Stimulated activated CD8-positive, alpha-beta memory T cell treated with anti-CD3 and anti-CD28 coated beads, Interleukin-7, amount 100 ng/mL, for 4 hours (primary cell): ENCODE data around the gene CEACAM20.
"Not testable (repeated sequence)": the region's sequence is repeated elsewhere in the genome, so short reads cannot be mapped to it uniquely, and the experiment has no call there.

Experiments
- DNase-seq, 2 donors: peaks; one replicate each; pipeline ENCODE4 v3.0.0-alpha.2; 2020; ENCODE audit warnings: low read depth in 2 of 2

CEACAM20 gene

DNA sequence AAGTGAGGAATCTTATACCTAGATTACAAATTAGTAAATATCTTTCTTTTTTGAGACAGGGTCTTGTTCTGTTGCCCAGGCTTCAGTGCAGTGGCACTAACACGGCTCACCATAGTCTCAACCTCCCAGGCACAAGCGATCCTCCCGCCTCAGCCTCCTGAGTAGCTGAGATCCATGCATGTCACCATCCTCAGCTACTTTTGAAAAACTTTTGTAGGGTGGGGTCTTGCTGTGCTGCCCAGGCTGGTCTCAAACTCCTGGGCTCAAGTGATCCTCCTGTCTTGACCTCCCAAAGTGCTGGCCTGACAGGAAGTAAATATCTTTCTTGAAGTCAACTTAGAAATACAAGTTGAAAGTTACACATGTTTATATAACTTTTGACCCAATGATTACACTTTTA is 20.0 kb upstream of the CEACAM20 start:
- no peak for DNase-seq

DNA sequence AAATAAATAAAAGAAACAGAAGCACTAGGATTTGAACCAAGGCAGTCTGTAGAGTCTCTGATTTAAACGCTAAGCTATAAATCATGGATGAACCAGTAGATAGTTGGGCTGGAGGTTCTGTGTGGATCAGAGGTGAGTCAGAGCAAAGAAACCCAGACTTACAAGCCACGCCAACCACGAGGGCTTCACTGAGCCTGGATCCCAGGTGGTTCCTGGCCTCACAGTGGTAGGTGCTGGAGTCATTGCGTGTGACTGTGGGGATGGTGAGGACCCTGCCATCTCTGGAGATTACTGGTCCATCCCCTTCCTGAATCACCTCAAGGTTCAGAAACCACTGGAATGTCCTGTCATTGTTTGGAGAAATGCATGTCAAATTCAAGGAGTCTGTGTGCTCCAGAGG is 19.3 kb upstream of the CEACAM20 start:
- DNase-seq = no peak

DNA sequence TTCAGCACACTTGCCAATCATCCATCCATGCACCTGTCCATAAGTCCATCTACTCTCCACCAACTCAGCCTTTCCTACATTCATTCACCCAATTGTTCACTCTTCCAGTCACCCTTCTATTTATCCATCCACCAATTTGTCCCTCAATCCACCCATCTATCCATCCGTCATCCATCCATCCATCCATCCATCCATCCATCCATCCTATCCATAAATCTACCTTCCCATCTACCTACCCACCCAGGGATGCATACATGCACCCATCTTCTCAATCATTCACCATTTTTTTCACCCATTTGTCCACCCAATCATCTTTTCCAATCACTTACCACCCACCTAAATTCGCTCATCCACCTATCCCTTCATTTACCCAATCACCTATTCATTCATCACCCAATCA is 14.6 kb upstream of the CEACAM20 start:
- no peak for DNase-seq

DNA sequence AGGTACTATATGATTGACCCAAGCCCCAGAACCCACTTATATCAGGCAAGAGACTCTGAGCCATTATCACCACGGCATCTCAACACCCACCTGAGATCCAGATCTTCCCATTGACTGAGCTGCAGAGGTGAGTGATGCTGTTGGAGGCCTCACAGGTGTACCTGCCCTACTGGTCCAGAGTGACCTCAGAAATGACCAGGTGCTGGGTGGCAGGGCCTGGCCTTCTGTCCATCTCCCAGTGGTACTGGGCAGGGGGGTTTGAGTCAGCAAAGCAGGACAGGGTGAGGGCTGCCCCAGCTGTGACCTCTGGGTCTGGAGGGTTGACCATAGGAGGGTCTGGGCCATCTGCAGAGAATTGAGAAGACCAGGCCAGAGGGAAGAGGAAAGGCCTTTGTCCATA is 13.2 kb upstream of the CEACAM20 start:
- no peak for DNase-seq

DNA sequence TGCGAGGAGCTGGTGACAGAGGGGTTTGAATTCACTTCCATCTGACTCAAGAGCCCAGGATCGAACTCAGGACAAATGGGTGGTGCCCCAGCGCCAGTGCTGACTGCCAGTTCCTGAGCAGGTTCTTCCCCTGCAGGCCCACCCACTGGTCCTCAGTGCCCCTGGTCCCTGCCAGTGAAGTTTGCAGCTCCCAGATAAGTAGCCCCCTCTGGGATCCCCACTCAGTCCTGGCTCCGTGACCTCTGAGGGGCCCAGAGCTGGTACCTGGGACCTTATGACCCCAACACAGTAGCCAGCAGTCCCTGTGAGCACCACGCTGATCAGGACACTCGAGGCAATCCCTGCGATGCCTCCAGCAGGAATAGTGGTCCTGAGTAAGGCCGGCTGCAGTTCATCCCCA is 11.3 kb upstream of the CEACAM20 start:
- DNase-seq = no peak

DNA sequence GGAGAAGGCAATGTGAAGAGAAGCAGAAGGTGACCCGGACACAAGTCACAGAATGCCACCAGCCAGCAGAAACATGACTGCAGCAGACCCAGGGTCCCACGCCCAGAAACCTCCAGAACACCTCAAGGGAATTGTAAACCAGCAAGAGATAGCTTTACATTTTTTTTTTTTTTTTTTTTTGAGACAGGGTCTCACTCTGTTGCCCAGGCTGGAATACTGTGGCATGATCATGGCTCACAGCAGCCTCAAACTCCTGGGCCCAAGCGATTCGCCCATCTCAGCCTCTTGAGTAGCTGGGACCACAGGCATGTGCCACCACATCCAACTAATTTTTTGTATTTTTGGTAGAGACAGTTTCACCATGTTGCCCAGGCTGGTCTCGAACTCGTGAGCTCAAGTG is 10.5 kb upstream of the CEACAM20 start:
- DNase-seq = no peak

DNA sequence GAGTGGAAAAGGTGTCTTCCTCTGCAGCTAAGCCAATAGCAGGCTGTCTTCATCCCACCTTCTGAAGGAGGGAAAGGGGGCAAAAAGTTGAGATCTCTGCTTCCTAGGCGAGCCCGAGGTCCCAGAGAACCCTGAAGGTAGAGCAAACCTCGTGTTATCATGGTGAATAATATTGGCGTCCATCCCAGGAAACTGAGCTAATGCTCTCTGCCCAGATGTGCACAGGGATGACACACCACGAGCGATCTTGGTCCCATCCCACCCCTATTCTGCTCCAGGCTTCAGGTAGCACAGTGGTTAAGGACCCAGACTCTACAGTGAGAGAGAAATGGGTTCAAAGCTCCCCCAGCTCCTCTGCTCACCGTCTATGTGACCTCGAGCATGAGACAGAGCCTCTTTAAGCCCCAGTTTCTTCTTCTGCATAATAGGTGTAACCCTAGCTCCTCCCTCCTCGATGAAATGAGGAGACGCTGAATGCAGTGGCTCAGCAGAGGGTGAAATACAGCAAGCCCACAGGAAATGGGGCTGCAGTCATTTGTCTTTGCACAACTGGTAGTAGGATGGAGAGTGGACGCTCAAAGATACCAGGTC is 9.9 kb upstream of the CEACAM20 start:
- DNase-seq = no peak

DNA sequence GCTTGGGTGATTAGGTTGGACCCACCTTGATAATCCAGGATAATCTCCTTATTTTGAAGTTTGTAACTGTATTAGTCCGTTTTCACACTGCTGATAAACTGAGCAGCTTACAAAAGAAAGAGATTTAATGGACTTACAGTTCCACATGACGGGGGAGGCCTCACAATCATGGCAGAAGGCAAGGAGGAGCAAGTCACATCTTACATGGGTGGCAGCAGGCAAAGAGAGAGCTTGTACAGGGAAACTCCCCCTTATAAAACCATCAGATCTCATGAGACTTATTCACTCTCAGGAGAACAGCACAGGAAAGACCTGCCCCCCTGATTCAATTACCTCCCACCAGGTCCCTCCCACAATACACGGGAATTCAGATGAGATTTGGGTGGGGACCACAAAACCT is 5.9 kb upstream of the CEACAM20 start:
- DNase-seq = not testable (repeated sequence)

DNA sequence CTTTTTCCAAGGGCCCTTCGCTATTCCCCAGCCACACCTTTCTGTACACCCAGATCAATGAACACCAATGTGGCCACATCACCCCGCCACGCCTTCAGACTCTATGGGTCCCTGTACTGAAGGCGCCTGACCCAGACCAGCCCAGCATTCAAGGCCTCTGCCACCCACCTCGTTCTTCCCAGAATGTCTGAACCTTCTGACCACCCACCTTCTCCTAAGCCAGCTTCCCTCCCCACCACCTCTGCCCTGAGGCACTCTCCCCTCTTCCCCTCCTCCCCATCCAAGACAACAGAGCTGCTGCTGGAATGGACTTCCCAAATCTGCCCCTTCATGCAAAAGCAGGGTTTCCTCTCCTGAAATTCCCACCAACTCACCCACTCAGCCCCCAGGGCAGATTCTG is 3.3 kb upstream of the CEACAM20 start:
- DNase-seq = no peak

DNA sequence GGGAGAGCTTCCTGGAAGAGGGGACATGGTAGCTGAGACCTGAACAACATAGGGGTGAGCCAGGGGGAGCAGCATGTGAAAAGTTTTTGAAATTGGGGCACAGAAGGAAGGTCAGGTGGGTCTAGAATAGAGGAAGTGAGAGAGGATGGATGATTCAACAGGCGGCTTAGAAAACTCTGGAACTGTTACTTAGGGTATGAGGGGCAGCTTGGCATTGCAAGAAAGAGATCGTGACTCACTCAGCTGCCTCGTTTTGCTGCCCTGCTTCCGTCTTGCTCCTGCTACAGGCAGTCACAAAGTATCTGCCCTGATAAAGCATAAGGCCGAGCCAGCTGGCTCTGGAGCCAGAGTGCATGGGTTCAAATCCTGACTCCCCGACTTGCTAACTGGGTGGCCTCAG is 1.3 kb upstream of the CEACAM20 start:
- no peak for DNase-seq

DNA sequence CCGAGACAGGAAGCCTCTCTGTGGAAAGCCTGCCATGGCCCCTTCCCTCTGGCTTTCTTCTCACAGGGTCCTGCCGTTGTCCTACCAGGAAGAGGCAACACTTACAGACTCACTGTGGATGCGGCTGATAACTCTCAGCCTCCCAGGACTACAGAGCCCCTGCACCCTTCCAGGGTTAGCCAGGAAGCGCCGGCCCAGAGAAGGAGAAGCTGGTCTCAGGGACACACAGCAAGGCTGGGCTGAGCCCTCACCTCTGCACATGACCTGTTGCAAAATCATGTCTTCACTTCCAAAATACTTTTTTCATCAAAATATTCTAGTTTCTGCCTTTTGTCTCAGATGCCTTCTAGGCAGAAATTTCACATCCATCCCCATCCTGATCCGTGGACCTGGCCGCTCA is 1.9 kb downstream of the CEACAM20 start:
- no peak for DNase-seq

DNA sequence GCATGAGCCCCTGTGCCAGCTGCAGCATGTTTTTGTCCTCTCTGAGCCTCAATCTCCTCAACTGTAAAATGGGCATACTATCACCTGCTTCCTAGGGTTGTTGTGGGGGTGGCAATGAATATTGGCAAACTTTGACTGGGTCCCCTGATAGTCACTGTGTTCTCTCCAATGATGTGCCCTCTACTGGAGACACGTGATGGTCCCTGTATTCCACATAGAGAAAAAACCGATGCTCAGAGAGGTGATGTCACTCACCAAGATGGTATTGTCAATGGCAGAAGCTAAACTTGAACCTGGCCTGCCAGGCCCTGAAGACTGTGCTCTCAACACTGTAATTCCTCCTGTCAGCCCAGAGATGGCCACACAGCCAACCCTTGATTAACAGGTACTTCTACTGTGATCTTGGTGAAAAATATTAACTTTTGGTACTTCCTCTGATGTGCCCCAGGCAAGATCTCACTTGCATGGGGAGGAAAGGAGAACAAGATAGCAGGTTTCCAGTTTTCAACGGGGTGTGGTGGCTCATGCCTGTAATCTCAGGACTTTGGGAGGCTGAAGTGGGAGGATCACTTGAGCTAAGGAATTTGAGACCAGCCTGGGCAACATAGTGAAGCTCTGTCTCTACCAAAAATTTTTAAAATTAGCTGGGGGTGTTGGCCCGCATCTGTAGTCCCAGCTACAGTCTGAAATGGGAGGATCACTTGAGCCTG is 3.6 kb downstream of the CEACAM20 start:
- no peak for DNase-seq

DNA sequence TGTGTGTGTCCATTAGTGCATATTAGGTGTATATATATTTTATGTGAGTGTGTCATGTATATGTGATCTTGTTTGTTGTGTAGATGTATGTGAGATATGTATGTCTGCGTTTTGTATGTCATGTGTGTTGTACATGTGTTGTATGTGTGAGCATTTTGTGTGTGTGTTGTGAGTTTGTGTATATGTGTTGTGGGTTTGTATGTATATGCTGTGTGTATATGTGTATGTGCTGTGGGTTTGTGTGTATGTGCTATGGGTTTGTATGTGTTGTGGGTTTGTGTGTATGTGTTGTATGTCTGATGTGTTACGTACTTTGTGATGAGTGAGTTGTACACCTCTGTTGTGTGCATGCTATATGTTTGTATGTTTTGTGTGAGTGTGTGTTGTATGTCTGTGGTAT is 8.1 kb downstream of the CEACAM20 start:
- no peak for DNase-seq

DNA sequence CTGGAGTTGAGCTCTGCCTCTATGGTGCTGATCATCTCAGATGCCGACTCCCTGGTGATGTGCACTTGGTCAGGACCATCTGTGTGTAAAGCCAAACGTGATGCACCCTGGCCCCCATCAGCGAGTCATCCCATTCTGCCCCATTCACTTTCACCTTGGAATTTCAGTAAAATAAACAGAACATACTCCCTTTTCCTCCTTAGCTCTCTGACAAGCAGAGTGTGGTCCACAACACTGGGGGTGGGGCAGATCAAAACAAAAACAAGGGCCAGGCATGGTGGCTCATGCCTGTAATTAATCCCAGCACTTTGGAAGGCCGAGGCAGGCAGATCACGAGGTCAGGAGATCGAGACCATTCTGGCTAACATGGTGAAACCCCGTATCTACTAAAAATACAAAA is 12.3 kb downstream of the CEACAM20 start:
- no peak for DNase-seq

DNA sequence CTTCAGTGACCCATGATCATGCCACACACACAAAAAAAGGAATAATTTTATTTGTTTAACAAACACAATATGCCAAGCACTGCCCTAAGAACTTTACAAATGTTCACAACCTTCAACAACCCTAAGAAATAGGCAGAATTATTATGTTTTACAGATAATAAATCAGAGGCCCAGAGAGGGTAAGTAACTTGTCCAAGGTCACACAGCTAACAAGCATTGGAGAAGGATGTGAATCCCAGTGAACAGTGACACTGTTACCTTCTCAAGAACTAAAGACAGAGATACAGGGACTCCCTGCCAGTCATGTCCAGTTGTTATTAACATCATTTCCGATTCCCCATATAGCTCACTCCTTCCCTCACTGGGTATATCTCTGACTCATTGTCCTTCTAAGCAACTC is 13.6 kb downstream of the CEACAM20 start:
- DNase-seq = no peak

DNA sequence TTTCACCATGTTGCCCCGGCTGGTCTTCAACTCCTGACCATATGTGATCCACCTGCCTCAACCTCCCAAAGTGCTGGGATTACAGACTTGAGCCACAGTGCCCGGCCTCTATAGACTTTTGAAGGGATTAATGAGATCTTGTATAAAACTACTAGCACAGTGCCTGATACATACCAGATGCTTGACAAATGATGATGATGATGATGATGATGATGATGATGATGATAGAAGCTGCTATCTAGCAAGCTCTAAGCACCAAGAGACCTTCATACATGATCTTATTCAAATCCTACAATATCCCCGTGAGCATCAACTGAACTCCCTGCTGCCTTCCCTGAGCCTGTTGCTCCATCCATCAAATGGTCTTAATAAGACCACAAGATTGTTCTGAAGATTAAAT is 14.4 kb downstream of the CEACAM20 start:
- DNase-seq = no peak

DNA sequence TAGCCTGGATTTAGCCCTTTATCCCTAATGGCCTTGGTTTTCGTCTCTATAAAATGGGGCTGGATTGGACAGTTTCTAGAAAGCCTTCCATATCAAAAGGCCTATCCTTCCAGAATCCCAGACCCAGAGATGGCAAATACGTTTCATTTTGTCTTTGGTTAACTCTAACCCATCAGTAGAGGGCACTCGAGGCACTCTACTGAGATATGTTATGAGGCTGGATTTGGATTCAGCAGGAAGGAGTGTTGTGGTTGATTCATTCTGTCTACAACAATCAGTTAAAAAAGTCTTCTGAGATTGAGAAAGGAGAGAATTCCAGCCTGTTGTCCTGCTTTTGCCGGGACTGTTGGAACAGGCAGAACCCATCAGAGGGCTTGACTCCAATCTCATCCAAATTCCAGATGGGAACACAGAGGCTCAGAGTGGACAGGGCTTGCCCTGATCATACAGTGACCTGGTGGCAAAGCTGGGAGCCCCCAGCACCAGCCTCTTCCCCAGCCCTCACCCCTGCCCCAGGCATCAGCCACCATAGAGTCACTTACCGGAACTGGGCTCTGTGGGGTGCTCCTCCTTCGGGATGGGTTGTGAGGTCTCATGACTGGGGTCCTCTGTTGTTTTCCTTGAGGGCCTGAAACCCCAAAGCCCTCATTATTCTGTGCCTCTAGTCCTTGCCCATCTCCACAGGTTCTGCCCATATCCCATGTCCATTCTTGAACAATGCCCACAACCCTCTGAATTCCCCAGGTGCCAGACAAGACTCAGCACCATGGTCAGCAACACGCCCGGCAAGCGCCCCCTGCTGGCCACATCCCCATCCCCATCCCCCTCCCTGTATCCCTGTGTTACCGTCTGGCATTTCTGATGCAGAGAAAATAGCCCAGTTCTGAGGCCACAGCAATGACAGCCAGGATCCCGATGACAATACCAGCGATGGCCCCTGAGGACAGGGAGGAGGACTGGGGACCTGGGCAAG is 16.9 kb downstream of the CEACAM20 start:
- DNase-seq = no peak

DNA sequence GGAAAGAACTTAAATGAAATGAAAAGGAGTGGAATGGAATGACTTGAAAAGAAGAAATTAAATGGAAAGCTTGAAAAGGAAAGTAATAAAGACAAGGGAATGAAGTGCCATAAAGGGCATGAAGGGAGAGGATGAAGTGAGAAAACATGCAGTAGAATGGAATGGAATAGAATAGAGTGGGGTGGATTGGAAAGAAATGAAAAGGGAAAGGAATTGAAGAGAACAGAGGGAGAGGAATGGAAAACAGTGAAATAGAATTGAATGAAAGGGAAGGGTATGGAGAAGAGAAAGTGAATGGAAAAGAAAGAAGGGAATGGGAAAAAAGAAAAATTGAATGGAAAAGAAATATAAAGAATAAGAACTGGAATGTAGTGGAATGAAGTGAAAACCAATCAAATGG is 20.0 kb downstream of the CEACAM20 start:
- no peak for DNase-seq

DNA sequence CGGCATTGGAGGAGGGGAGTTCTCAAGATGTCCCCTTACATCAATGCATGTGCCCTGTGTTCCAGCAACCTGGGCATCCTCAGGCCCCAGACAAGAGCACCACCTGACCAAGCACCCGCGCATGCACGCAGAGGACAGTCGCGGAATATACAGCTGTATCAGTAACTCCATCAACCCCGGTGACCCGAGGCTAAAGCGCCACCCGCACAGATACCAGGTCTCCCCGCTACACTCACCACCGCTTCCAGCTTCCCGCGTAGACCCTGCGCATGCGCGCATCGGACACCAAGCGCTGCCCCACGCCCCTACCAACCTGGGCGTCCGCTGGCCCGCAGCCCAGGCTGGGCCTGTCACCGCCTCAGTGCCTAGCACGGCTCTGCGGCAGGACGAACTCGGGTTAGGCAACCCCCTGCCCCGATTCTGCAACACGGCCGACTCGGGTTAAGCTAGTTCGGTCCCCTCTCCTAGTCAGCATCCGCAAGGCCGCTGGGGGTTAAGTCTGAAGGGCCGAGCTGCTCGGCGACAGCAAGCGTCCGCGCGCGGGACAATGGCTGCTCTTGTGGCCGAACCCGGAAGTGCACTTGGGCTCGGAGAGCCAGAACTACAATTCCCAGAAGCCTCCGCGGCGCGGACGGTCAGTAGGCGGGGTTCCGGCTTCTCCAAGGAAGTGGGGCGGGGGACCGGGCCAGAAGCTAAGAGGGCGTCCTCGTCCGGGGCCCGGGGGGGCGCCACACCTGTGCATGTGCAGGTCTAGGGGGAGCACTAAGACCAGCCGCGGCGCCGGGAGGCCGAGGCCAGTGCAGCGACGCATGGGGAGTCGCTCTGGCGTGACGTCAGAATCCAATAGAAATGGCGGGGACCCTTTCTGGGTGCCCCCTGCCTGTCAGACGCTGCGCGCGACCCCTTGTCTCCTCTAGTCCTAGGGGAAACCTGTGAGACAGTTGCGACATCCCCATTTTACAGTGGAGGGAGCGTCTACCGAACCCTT is 29.2 kb downstream of the CEACAM20 start, which contains the start of gene ZNF180:
Gene ZNF180, minus strand, starts transcription at position 561 of the 988 bp plus-strand sequence. CDS start 3,188 bp downstream, outside the sequence.
- DNase-seq = peak; percentile 91 to 93

DNA sequence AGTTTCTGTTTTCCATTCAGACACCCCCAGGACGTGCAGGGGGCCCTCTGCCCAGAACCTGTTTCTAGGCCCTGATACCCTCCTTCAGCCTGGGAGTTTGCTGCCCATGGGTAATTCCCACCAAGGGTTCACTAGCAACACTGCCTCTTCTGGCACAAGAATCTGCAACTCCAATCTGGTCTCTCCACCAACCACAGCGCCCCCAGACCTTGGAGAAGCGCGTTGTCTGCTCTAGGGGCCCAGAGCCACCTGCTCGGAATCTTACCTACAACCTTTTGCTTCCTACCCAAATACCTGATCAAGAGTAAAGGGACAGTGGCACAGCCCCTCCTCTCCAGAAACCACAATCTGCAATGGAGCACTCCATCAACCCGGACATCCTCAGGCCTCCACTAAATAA is 29.9 kb downstream of the CEACAM20 start:
- no peak for DNase-seq

DNA sequence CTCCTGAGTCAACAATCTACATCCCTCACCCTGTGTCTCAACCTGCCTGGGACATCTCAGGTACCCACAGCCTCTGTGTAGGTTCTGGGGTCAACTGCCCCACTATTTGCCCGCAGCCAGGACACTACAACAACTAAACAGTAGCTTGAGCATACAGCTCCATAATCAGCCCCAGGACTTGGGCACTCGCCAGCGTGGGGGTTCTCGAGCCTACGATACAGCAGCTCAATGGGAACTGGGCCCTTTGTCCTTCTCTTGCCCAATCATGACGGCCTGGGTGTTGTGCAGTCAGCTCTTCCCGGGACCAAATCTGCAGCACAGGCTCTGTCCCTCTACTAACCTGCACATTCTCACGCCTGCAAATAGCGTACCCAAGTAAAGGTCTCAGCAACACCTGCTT is 30.5 kb downstream of the CEACAM20 start:
- no peak for DNase-seq
